ENCODE results near the gene ANGPT4.

Gene ANGPT4

DNA sequence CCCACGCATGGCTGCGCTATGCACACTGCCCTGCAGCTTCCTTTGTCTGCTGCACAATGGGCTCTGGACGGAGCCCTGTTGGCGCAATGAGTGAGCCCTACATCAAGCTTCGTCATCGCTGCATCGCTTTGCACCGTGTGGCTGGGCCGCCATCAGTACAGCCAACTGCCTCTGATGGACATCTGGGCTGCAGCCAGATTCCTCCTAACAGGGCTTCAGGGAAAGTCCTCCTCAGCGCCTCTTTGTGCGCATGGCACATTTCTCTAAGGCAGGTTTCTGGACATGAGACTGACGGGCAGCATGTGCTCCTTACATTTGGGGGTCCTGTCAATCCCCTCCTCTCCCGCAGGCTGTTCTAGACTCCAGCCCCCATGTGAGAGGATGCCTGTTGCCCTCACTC lies 29.7 kb upstream of the ANGPT4 start:
- DNase-seq (ENCODE audit: low read depth), result no peak
- no peak overlapping the region for H3K4me3 ChIP-seq (ENCODE audit: low read depth, low read length)
- TF ChIP-seq, protein P1, sequence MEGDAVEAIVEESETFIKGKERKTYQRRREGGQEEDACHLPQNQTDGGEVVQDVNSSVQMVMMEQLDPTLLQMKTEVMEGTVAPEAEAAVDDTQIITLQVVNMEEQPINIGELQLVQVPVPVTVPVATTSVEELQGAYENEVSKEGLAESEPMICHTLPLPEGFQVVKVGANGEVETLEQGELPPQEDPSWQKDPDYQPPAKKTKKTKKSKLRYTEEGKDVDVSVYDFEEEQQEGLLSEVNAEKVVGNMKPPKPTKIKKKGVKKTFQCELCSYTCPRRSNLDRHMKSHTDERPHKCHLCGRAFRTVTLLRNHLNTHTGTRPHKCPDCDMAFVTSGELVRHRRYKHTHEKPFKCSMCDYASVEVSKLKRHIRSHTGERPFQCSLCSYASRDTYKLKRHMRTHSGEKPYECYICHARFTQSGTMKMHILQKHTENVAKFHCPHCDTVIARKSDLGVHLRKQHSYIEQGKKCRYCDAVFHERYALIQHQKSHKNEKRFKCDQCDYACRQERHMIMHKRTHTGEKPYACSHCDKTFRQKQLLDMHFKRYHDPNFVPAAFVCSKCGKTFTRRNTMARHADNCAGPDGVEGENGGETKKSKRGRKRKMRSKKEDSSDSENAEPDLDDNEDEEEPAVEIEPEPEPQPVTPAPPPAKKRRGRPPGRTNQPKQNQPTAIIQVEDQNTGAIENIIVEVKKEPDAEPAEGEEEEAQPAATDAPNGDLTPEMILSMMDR (IDR thresholded peaks at IDR 0.05; ENCODE audit: low read depth, low read length), result no peak
- TF ChIP-seq, protein P2, sequence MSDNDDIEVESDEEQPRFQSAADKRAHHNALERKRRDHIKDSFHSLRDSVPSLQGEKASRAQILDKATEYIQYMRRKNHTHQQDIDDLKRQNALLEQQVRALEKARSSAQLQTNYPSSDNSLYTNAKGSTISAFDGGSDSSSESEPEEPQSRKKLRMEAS (IDR thresholded peaks at IDR 0.05; ENCODE audit: low read depth, low read length), result no peak
- no peak for TF ChIP-seq POLR2A (IDR thresholded peaks at IDR 0.05; ENCODE audit: extremely low read depth, insufficient read length)
- no peak for TF ChIP-seq MYC (IDR thresholded peaks at IDR 0.05; ENCODE audit: low read depth, low read length)

DNA sequence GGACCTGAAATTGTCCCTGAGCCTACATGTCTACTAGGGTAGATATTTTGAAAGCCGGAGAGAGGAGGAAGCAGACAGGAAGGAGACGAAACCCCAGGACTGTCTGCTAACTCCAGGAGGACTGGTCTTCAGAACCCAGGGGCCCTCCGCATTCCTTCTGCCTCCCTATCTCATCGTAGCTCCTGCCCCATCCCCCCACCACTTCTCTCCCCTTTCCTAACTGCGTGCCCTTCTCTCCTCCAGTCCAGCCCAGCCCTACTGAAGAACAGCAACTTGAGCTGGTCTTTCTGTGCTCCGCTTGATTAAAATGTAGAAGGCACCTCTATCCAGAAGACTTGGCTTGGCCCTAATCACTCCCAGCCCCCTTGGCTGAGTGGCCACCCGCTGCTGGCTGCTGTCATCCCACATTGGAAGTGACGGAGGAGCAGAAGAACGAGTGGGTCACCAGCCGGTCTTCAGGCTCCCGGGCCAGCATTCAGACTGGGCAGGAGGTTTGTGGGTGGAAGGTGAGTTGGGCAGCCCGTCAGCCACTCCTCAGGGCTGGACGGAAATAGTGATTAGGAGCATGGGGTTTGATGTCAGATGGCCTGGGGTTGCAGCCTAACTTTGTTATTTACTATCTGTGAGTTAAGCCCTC lies 28.8 kb upstream of the ANGPT4 start:
- no peak overlapping the region for H3K4me3 ChIP-seq (ENCODE audit: low read depth, low read length)
- TF ChIP-seq, protein P1 (IDR thresholded peaks at IDR 0.05; ENCODE audit: low read depth, low read length), result no peak
- no peak for TF ChIP-seq MYC (IDR thresholded peaks at IDR 0.05; ENCODE audit: low read depth, low read length)
- no peak for TF ChIP-seq POLR2A (IDR thresholded peaks at IDR 0.05; ENCODE audit: extremely low read depth, insufficient read length)
- no peak for DNase-seq (ENCODE audit: low read depth)

DNA sequence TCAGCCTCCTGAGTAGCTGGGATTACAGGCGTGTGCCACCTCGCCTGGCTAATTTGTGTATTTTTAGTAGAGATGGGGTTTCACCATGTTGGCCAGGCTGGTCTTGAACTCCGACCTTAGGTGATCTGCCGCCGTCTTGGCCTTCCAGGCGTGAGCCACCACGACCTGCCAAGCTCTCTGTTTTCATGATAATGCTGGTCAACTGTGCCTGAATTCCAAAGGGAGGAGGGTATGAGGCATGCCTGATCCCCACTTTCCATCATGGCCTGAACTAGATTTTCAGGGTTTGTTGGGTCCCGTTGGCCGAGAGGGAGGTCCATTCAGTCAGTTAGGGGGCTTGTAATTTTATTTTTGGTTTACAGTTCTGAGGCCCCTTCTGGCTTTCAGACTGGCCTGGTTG lies 28.0 kb upstream of the ANGPT4 start:
- no peak for DNase-seq (ENCODE audit: low read depth)
- TF ChIP-seq MYC (IDR thresholded peaks at IDR 0.05; ENCODE audit: low read depth, low read length) (no peak), POLR2A (IDR thresholded peaks at IDR 0.05; ENCODE audit: extremely low read depth, insufficient read length) (no peak)
- TF ChIP-seq, protein P1 (IDR thresholded peaks at IDR 0.05; ENCODE audit: low read depth, low read length), result no peak
- TF ChIP-seq, protein P2 (IDR thresholded peaks at IDR 0.05; ENCODE audit: low read depth, low read length), result no peak
- no peak overlapping the region for H3K4me3 ChIP-seq (ENCODE audit: low read depth, low read length)

DNA sequence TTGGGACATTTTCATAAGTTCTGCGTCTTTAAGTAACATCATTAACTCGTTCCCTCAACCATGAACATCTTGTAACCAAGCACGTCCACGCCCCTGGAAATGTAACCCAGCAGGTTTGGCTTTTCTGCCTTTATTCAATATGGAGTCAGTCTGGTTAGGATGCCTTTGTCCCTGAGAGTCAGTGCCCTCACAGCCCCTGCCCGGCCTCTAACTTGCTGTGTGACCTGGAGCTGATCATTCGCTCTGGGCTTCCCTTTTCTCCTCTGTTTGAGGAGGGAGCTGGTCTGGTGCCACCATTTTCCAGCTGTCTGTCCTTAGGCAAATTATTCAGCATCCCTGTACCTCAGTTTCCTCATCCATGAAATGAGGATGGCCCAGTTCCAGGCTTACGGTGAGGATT lies 26.5 kb upstream of the ANGPT4 start:
- H3K4me3 ChIP-seq (ENCODE audit: low read depth, low read length), result no peak overlapping the region
- no peak for DNase-seq (ENCODE audit: low read depth)
- TF ChIP-seq POLR2A (IDR thresholded peaks at IDR 0.05; ENCODE audit: extremely low read depth, insufficient read length) (no peak), MYC (IDR thresholded peaks at IDR 0.05; ENCODE audit: low read depth, low read length) (no peak)
- TF ChIP-seq, protein P1 (IDR thresholded peaks at IDR 0.05; ENCODE audit: low read depth, low read length), result no peak
- TF ChIP-seq, protein P2 (IDR thresholded peaks at IDR 0.05; ENCODE audit: low read depth, low read length), result no peak

DNA sequence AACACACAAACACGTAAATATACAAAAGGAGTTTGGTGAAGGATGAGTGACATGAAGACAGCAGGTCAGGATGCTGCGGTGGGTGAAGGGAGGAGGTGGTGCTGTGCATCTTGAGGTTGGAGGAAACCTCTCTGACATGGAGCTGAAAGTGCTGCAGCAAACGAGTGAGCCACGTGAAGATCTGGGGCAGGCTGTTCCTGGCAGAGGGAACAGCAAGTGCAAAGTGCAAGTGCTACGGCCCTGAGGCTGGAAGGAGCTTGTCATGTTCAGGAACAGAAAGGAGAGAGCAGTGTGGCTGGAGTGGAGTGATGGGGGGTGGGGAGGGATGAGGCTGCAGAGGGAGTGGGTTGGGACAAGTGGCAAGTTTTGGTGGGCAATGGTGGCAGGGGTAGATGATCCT lies 24.8 kb upstream of the ANGPT4 start:
- DNase-seq (ENCODE audit: low read depth), result no peak
- no peak overlapping the region for H3K4me3 ChIP-seq (ENCODE audit: low read depth, low read length)
- no peak for TF ChIP-seq MYC (IDR thresholded peaks at IDR 0.05; ENCODE audit: low read depth, low read length)
- TF ChIP-seq, protein P2 (IDR thresholded peaks at IDR 0.05; ENCODE audit: low read depth, low read length), result no peak
- TF ChIP-seq POLR2A (IDR thresholded peaks at IDR 0.05; ENCODE audit: extremely low read depth, insufficient read length), result no peak
- TF ChIP-seq, protein P1 (IDR thresholded peaks at IDR 0.05; ENCODE audit: low read depth, low read length), result no peak

DNA sequence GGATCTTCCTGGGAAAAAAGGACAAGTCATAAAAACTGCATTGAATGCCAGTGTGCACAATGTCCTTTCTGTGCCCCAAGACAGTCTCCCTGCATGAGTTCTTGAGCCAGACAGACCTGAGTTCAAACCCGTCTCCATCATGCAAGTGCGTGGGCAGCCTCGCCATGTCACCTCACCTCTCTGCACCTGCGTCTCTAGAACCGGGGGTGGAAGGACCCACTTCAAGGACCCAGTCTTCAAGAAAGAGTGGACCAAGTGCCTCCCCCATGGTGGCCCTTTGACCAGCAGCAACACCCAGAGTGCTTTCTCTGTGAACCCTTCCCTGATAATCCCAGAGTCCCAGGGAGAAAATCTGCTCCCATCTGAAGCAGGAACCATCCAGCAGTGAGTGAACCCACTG lies 23.5 kb upstream of the ANGPT4 start:
- TF ChIP-seq POLR2A (IDR thresholded peaks at IDR 0.05; ENCODE audit: extremely low read depth, insufficient read length), result no peak
- TF ChIP-seq, protein P1 (IDR thresholded peaks at IDR 0.05; ENCODE audit: low read depth, low read length), result no peak
- TF ChIP-seq, protein P2 (IDR thresholded peaks at IDR 0.05; ENCODE audit: low read depth, low read length), result no peak
- TF ChIP-seq MYC (IDR thresholded peaks at IDR 0.05; ENCODE audit: low read depth, low read length), result no peak
- DNase-seq (ENCODE audit: low read depth), result no peak
- H3K4me3 ChIP-seq (ENCODE audit: low read depth, low read length), result no peak overlapping the region
